ENCODE results near the gene USP4.
"Not testable (repeated sequence)": the region's sequence is repeated elsewhere in the genome, so short reads cannot be mapped to it uniquely, and the experiment has no call there.

Gene USP4

DNA sequence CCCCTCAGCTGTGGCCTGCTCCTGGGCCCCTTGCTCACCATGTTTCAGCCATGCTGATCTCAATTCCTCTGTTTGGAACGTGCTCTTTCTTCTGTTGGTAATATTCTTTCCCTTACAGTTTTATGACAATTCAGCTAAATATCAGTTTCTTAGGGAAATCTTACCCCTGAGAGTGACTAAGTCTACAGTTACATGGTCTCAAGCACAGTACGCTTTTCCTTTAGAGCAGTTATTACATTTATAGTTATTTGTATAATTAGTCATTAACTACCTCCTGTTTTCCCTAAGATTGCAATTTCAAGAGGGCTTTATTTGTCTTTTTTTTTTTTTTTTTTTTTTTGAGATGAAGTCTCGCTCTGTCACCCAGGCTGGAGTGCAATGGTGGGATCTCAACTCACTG, 86.3 kb downstream of the USP4 start:
- DNase-seq (ENCODE audit: low spot score), result no peak

DNA sequence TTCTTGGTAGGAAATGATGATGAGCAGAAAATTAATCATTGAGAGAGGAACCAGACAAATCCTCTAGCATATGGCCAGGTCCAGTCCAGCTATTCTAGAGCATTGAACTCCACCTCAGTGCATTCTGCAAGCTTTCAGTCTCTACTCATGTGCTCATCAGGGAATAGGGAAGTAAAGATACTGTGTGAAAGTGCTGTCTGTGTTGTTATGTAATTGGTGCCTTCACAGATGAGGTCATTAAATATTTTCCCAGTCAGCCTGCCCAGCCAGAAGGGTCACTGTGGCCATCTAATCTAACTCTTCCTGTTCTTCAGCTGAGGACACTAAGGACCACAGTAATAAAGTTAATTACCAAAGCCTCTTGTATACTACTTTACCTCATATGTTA, 91.0 kb downstream of the USP4 start:
- DNase-seq (ENCODE audit: low spot score), result no peak

- DNase-seq (ENCODE audit: low spot score), result no peak
Measured at GRCh38 chr3:49244581-49245205, 95.2 kb downstream of the USP4 start.

GRCh38 chr3:49240091-49240490, 99.8 kb downstream of the USP4 start:
- DNase-seq (ENCODE audit: low spot score), result not testable (repeated sequence)

DNA sequence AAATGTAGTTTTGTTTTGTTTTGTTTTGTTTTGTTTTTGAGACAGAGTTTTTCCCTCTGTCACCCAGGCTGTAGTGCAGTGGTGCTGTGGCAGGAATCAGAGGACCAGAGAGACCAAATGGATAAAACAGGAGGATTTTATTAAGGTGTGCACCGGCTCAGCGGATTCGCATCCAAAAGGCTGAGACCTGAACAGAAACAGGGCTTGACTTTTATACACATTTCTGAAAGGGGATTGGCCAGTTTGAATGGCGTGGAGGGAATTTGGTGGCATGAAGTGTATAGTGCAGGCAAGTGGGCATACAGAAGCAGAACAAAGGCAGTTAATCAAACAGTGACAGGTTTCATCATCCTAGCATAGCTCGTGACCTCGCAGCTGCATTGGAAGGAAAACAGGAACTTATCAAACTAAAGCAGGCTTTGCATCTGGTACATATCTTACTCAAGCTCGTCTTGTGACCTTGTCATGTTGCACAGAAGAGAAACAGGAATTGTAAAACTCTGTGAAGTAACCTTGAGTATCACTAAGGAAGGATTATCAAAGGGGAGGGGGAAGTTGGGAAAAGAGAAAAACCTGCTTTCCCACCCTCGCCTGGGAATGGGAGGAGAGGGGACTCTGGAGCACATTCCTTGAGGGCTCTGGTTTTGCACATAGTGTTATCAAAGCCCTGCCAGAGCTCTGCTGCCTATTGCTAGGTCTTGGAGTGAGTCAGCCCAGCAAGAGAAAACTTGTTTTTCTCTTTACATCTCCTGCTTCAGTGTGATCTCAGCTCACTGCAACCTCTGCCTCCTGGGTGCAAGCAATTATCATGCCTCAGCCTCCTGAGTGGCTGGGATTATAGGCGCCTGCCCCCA, 101.4 kb downstream of the USP4 start:
- no peak for DNase-seq (ENCODE audit: low spot score)

GRCh38 chr3:49237344-49237743, 102.5 kb downstream of the USP4 start:
- no peak for DNase-seq (ENCODE audit: low spot score)

DNA sequence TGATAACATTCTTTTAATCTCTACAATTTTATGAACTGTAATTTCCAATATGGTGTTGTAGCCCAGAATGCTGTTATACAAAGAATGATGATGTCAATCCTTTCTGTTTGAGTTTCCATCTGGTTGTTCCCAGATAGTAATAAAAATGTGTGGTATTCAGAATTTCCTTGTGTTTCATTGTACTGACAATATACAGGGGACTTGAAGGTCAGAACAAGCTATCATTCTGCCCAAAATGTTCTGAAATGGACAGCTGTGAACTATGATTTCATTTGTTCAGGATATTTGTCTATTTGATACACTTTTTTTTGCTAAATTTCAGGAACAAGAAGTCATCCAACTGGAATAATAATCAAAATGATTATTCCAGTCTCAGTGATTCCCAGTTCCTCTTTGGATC, 103.6 kb downstream of the USP4 start:
- DNase-seq (ENCODE audit: low spot score), result no peak

DNA sequence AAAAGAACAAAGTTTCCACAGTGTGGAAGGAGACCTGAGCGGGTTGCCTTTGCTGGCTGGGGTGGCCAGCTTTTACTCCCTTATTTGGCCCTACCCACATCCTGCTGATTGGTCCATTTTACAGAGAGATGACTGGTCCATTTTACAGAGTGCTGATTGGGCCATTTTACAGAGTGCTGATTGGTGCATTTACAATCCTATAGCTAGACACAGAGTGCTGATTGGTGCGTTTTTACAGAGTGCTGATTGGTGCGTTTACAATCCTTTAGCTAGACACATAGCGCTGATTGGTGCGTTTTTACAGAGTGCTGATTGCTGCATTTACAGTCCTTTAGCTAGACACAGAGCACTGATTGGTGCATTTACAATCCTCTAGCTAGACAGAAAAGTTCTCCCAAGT, 111.0 kb downstream of the USP4 start:
- not testable (repeated sequence) for DNase-seq (ENCODE audit: low spot score)
